NCI-H1436 treated with DMSO at 0.1 percent for 48 hours (cell line): ENCODE measurements around the gene HOXB5.

Experiments
- DNase-seq: peaks from one replicate; lab custom pipeline; 2025; lab: John Stamatoyannopoulos, UW

The HOXB5 gene

DNA sequence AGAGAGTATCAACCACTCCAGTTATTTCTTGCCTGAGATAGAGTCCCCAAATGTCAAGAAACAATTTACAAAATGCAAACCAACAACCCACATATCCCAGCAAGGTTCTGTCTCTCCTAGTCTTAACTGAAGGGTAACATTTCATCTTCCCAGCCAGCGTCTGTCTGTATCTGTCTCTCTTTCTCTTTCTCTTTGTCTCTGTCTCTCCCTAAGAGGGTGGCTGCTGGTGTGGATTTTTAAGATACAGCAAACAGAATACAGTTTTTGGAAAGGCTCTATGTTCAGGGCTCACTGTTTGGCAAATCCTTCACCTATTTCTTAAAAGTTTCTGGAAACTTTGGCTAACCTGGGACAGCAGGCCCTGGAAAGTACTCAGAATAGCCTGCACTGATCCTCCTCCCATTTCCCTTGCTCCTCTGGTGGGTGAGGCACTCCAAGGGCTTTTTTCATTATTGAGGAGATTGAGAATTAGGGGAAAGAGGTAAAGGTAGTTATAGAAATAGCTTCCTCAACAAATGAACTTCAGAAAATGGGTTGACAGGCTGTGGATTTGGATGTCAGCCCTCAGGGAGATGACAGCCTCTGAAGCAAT, 21.7 kb downstream of the HOXB5 start:
- DNase-seq: no peak

DNA sequence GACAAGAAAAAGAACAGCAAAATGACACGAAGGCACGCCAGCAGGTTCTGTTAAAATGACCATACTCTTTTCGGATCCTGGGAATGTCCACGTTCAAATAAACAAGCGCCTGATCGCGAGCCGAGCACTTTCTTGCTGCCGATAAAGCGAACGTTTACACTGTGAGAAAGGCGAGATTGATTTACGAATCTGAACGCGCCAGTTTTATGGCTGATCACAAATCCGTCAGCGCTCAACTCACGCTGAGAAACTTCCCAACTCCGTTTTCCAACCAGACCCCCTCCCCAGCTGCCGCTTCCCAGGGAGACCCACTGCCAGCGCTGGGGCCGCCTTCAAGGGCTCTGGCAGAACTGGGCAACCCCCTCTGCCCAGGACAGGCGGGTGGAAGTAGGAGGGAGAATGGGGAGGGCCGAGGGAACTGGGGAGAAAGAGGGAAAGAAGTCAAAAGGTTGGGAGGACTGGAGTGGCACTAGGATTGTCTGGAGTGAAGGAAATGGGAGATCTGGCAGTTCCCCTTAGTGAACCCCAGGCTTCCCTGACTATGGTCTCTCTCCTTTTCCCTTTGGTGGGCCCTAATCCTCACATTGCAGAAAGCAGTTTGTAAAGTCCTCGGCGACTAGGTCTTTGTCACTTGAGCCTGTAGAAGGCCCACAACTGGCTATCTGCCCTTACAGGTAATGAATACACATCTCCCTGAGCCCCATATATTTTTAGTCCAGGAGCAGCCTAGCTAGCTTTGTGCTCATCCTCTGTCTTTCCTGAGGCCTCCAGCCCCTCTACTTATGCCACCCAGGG, 22.4 kb downstream of the HOXB5 start:
- DNase-seq: no peak

DNA sequence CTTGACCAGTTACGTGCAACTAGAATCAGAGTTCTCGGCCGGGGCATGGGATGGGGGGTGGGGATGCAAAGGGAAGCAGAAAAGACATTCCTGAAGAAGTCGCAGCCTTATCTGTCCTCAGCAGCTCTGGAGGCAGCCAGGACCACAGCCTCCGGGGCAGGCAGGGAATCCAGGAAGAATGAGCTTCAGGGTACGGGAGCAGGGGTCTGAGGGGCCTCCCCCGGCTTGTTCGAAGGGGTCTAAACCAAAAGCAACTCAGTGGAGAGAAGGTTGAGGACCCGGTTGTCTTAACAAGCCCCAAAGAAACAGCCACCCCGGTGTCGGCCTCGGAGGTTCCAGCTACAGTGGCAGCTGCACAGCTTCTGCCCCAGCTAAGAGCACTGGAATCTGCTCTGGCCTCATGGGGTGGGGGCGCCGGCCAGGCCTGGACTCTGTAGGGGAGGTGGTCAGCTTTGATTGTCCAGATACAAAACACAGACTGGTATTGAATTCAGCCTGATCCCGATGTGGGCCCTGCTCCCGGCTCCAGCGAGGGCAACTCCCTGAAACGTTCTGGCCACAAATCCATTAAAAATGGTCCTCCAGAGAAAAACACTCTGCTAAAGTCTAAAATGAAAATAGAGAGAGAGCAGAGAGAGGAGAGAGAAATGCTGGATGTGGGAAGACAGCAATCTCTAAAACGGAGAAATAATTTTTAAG, 23.1 kb downstream of the HOXB5 start:
- DNase-seq: no peak

DNA sequence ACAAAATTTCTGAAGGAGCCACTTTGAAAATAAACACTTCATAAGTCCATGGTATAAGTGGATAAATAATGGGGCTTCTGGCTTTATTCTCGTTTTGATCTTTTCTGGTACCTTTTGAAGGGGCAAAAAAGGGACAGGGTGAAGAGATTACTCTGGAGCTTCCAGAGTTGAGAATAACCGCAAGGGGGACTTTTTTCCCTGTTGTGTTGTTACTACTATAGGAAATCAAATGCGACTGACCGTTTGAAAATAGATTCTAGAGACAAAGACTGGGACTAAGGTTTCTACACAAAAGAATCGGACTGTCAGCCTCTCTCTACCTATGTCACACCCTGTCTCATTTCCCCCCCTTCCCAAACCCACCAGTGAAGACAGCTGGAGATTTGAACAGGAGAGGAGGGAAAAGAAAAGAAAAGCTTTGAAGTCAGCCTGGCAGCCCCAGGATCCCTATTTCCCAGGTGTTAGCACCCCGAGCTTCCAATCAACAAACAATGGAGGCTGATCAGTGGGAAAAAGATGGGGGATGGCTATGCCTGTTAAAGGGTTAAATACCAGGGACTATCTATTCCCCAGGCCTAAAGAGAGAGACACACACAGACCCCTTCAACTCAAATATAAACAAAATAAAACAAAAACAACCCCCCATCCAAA, 23.8 kb downstream of the HOXB5 start:
- no peak for DNase-seq

DNA sequence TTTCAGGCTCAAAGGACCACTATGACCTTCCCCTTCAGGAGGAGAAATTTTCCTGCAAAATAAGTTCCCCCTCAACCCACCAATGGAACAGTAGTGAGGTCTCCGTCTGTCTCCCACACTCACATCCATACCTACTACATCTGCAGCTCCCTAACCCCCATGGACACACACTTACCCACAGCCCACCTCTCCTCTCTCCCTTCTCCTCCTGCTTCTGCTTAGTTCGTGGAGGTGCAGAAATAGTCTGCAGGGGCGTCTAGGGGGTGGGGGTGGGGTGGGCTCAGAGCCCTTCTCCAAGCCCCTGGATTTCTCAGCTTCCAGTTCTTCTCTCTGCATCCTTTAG, 24.4 kb downstream of the HOXB5 start:
- DNase-seq: no peak

DNA sequence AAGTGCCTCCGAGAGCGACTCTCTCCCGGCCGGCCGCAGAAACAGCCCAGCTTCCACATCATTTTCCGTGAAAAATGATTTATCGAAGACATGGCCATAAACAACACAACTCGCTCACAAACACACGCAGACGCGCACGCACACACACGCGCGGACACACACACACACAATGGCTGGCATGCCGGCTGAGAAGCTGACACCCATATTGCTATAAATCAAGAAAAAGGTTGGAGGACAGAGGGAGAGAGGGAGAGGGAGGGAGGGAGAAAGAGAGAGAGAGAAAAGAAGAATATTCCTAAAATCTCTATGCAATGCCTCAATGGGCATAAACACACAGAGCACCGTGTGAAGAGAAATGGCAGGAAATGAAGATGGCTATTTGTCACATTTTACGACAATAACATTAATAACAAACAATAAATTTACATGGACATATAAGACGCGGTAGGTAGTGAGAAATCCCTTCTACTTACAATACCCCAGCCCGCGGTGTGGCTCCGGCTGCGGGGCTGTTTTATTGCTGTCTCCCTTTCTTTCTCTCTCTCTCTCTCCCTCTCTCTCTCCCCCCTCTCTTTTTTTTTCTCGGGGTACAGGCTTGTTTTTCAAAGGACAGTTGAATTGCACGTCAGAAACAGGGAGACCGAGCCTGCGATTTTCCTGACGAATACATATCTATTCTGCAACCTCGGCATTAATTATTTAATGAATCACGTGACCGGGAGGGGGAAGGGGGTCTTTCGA, 24.9 kb downstream of the HOXB5 start:
- DNase-seq: no peak

DNA sequence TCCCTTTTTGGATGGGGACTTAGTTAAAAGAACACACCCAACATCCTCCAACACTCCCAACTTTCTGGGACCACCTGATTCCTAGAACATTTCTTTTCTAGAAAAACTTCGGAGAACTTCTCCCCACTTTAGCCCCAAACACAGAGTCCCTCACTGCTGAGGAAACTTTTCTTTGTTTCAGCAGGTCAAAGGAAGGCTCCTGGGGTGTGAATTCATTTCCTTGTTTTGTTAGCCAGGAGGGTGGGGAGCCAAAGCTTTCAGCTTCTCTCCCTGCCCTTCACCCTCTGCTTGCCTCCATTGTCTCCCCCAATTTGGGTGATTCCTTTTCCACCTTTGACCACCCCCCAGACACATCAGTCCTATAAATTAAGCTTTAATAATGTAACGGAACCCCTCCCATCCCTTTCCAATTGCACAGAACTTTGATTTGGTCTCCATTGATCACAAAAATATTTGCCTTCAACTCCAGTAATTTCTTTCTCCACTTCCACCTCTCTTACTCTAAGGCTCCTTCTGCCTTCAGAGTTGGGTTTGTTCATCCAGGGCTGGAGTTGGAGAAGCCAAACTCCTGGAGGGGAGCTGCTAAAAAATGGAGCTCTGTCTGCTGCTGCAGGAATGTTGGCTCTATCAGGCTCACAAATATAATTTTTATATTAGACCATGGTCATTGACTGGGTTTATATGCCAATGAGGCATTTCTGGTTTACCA, 25.8 kb downstream of the HOXB5 start:
- DNase-seq: no peak

DNA sequence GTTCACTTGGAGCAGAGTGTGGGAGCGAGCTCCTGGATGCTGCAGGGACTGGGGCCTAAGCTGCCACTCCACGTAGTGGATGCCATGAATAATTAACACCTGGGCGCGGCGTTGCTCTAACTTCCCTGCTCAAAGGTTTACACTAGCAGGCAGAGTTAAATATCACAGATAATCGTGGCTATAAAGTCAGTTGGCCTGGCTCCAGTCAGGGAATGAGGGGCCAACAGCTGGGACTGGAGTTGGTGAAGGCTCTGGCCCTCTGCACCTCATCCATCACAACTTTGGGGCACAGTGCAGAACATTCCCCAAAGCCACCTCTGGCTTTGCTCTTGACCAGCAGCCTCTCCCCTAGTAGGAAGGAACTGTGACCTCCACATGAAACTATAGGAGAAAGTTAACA, 26.4 kb downstream of the HOXB5 start:
- no peak for DNase-seq

DNA sequence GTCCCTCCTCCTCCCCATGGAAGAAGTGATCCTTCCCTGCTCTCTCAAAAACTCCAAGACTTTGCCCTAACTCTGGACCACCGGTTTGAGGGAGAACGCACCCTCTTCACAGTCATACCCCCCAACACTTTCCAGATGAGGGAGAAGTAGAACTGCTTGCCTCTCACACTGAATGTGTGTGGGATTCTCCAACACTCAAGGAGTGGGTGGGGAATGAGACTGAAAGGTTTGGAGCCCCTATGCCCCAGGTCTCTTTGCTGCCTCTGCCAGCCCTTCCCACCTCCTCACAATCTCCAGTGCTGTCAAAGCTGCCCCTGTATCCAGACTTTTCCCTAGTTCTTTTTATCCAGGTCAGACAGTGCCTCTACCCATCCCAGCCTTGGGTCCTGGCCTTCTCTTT, 26.9 kb downstream of the HOXB5 start:
- no peak for DNase-seq

DNA sequence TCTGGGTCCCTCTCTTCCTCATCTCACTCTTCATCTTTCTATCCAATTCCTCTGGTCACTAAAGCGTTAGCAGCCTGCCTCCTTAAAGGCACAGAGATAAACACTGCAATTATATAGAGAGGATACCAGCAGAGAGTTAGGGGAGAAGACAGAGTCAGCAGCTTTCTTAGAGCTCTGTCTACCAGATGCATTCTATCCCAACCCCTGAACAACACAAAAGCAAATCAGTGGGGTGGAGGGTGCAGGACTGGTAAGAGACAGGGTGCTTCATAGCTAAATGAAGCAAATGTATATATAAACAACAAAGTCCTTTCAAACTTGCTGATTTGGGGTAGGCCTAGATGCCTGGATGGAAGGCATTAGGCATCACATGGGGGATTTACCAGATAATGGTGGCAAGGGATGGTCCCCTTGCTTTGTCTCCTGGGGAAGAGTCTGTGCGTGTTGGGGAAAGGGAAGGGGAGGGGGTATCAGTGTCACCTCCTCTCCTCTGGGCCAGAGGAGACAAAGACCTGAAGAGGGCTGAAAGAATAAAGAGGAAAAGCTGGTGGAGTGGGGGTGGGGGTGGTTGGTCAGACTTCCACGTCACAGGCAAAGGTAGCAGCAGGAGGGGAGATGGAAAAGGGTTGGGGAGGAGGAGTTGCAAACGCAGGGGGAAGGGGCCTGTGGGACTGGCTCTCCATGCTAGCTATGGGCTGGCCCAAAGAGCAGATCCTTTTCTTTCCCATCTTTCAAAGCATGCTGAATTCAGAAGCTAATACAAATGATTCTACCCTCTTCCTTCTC, 27.5 kb downstream of the HOXB5 start:
- DNase-seq: no peak

DNA sequence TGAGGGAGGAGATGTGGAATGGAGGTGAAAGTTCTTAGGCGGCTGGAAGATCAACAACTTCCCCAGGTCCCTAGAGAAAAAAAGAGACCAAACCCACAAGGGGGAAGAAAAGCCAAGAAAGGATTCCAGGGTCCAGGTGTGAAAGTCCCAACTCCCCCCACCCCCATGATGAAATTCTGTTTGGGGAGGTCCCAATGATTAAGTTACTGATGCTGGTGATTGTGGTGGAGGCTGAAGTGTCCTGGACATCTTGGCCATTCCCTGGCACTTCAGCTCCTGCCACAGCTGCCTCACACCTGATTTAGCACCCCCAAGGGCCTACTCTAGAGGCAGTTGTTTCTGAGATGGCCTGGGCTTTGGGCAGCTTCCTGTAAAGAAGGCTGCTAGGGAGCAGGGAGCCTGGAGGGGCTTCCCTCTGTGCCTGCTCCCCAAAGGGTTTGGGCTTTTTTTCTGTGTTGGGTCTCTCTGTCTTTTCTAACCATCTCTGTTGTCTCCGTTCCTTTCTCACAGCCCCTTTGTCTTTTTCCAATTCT, 28.5 kb downstream of the HOXB5 start:
- no peak for DNase-seq

DNA sequence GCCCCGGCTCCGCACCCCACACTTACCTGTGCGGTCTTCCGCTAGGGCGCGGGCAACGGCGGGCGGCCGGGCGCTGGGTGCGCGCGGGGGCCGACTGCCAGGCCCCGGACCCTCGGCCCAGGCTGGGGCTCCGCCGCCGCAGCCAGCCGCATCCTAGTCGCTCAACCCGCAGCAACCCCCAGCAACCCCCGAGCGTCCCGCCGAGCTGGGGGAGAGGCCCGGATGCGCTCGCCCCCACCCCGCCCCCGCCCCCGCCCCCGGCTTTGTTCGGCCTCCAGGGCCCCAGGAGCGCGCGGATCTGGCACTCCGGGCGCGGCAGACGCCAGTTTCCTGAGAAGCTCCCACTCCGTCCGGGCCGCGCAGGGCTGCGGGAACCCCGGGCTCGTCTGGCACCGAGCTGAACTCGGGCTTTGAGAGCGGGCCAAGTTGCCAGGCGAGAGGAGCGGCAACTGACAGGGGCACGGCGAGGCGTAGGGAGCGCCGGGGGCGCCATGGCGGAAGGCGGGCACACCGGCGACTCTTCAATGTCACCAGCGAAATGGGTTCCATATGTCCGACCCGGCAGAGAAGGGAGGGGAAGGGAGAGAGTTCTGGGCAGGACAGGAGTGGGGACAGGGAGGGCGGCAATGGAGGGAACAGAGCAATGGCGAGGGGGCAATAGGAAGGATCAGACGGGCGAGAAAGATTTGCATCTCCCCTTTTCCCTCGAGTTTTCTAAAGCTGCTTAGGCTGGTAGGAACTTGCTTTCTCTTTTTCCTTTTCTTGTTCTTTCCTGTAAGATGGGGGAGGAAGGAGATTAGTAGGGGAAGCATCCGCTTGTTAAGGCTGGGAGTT, 29.2 kb downstream of the HOXB5 start:
- no peak for DNase-seq

DNA sequence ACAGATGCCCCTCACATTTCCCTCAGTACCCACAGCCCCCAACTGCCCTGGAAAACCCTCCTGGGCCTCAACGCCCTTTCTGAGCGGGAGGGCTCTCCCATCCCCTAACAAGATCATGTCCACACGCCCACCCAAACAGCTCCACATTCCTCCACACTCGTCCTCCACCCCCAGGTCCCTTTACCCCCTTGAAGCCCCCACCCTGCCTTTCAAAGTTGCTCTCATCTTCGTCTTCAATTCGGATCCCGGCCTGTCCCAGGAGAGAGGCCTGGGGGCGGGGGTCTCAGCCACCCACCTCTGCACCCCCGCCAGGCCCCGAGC, 29.8 kb downstream of the HOXB5 start:
- DNase-seq: no peak

DNA sequence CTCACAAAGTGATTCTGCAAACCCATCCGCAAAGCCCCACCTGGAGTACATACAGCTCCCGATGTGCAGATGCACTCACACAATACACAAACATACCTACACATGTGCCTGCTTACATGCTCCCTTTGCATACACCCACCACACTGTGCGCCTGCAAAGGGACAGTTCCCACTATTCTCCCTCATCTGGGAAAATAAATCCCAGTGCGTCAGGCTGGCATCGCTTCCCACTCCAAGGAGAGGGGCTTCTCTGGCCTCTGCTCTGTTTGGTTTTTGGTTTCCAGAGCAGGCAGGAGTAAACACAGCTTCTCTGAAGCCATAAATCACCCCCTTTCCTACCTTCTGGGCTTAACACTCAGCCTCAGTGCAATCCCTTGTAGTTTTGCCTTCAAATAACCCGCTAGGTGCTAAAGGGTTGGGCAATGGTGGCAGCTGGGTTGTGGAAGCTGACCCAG, 30.2 kb downstream of the HOXB5 start:
- DNase-seq: no peak

DNA sequence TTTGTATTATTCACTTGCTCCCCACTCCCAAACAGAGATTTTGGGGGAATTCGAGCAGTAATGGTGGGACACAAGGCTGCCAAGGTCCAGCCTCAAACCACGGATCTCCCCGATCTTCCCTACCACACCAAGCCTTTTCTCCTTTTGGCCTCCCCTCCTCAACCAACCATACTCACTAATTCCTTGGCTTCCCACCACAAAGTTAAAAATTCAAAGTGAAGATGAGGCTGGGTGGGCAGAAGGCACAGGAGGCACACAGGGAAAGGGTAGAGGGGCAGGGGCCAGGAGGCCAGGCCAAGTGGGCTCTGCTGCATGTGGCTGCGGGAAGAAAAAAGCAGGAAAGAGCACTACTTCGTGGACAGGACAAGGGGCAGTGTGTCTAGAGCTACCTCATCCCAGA, 30.6 kb downstream of the HOXB5 start:
- no peak for DNase-seq

DNA sequence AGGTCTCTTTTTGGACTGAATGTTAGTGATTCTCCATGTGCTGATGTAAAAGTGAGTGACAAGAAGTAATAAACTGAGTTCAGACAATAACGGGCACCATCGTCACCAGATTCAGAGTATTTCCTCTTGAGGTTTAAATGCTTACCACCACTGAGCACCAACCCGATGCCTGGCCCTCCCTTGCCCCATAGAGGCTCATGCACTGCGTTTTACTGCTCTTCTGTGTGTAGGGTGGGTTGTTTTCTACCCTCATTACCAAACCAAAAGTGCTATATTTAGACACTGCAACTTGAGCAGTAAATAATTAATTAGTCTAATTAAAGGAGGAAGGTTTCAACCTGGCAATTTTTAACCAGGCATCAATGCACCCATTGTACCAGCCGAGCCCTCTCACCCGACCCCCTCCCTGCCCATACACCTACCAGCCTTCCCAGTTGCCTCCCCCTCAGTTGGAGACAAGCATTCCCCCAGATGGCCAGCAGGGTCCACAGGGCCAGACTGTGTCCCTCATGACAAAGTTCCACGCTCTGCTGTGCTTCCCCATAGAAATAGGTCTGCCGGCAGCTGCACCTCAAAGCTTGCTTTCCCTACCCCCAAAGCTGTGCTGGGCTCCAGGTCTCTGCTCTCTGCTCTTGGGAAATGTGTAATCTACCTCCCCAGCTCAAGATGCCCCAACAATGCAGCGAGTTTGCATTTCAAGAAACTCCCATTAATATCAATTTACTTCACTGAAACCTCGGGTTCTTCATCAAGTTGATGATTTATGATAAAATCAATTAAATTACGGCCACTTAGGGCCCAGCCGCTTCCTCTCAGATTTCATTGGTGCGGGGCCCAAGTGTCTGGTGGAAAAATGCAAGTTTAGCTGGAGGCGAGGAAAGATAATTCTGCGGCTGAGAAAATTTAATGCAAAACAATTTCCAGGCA, 31.4 kb downstream of the HOXB5 start:
- no peak for DNase-seq

DNA sequence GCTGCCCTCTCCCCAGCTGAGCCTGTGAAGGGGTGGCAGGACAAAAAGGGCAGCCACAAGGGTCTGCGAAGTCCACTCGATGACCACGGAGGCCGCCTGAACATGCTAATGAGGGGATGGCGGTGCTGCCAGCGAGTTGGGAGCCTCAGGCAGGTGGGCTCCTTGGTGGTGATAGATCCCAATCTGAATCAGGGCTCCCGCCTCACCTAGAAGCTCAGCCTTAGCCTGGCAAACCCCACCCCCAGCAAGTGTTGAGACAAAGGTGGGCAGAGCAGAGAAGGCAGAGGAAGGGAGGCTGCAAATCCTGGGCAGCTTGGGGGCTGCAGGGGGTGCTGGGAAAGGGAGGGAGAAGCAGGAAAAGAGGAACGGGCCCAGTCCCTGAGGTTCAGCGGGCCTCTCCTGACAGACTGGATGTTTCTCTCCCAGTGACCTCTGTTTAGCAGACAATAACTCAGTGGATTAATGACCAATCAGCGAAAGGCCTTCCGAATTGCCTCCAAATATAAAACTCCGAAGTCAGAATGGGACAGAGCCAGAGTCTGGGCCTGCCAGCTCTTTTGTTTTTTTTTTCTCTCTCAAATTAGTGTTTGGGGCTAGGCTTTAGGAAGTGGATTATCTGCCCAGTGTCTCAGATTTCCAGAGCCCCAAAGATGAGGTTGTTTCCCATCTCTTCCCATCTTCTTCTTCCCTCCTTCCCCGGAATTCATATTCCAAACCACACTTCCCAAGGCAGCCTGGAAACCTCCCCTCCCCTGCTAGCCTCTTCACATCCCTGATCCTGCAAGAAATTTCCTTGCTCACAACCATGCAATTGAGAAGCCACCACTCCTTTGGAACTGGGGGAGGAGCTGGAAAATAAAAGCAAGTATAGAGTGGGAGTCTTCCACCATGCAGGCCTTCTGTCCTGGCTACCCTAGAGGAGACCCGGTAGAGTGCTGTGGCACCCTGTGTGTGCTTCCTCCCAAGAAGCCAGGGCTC, 33.5 kb downstream of the HOXB5 start:
- DNase-seq: no peak
